GM23248 (cell line): Measurements from ENCODE around the gene OR2T11. TPM values are rescaled to one million over a fixed set of nuclear protein-coding genes. Genes with fewer than 3 reads are reported as not detected.
"Not testable (repeated sequence)": the region's sequence is repeated elsewhere in the genome, so short reads cannot be mapped to it uniquely, and the experiment has no call there.

Experiments used
- DNase-seq: peaks from one replicate; pipeline ENCODE4 v3.0.0-alpha.2; 2015
- H2AFZ ChIP-seq: fragments of 200-600 bp; sonication (generic); 2 replicates; pipeline ENCODE4 v1.6.1; 2016; ENCODE audit warnings: antibody characterized with exemption
- H3F3A ChIP-seq: fragments of 200-600 bp; sonication (generic); 2 replicates; pipeline ENCODE4 v1.6.1; 2016; ENCODE audit warnings: mild to moderate bottlenecking, antibody characterized with exemption, mixed run types; ENCODE audit not compliant: insufficient read depth
- H3K27ac ChIP-seq: fragments of 200-600 bp; sonication (generic); 2 replicates; pipeline ENCODE4 v1.5.1; 2016; ENCODE audit warnings: mild to moderate bottlenecking
- H3K27me3 ChIP-seq: fragments of 200-600 bp; sonication (generic); replicated peaks from 2 replicates; pipeline ENCODE4 v1.6.1; 2016; ENCODE audit warnings: mild to moderate bottlenecking; ENCODE audit not compliant: insufficient read depth
- H3K36me3 ChIP-seq: fragments of 200-600 bp; sonication (generic); 2 replicates; pipeline ENCODE4 v1.6.1; 2016; ENCODE audit warnings: low read depth, mild to moderate bottlenecking
- H3K4me1 ChIP-seq: fragments of 200-600 bp; sonication (generic); 2 replicates; pipeline ENCODE4 v1.6.1; 2016; ENCODE audit warnings: mild to moderate bottlenecking; ENCODE audit not compliant: insufficient read depth
- H3K4me2 ChIP-seq: fragments of 200-600 bp; sonication (generic); one replicate; pipeline ENCODE4 v1.6.1; 2016; ENCODE audit warnings: mild to moderate bottlenecking; ENCODE audit not compliant: unreplicated experiment
- H3K4me3 ChIP-seq: fragments of 200-600 bp; sonication (generic); 2 replicates; pipeline ENCODE4 v1.5.1; 2016; ENCODE audit warnings: mild to moderate bottlenecking
- H3K79me2 ChIP-seq: fragments of 200-600 bp; sonication (generic); 2 replicates; pipeline ENCODE4 v1.6.1; 2016; ENCODE audit warnings: mild to moderate bottlenecking; ENCODE audit not compliant: insufficient read depth
- H3K9ac ChIP-seq: fragments of 200-600 bp; sonication (generic); 2 replicates; pipeline ENCODE4 v1.6.1; 2016; ENCODE audit warnings: mild to moderate bottlenecking
- H3K9me2 ChIP-seq: fragments of 200-600 bp; sonication (generic); 2 replicates; pipeline ENCODE4 v1.6.1; 2016; ENCODE audit warnings: mixed run types, mild to moderate bottlenecking, moderate library complexity; ENCODE audit not compliant: insufficient read depth
- H3K9me3 ChIP-seq: fragments of 200-600 bp; sonication (generic); one replicate; pipeline ENCODE4 v1.6.1; 2017; ENCODE audit warnings: low read depth
- H4K20me1 ChIP-seq: fragments of 200-600 bp; sonication (generic); 2 replicates; pipeline ENCODE4 v1.6.0; 2016; ENCODE audit not compliant: insufficient read depth
- EZH2 ChIP-seq: fragments of 200-600 bp; sonication (generic); IDR thresholded peaks from 2 replicates; pipeline ENCODE4 v1.6.1; 2018; ENCODE audit warnings: antibody characterized with exemption, mild to moderate bottlenecking; ENCODE audit not compliant: insufficient read depth, poor library complexity, severe bottlenecking
- EZH2phosphoT487 ChIP-seq: fragments of 200-600 bp; sonication (generic); IDR thresholded peaks from 2 replicates; pipeline ENCODE4 v1.6.1; 2018; ENCODE audit warnings: antibody characterized with exemption, moderate library complexity, mild to moderate bottlenecking, low read depth; ENCODE audit not compliant: insufficient read depth
- WGBS, 2 experiments: methylation state at CpG; one replicate each; pipeline ENCODE4 v1.1.6; 2015 to 2017; ENCODE audit warnings: low lambda C conversion rate in 2 of 2, low coverage in 1 of 2; ENCODE audit errors: missing lambda C conversion rate in 2 of 2; 5-methylcytosine and 5-hydroxymethylcytosine counted together
- in situ Hi-C: fragments of 300-500 bp; cut with MboI; formaldehyde crosslinking; loops from 2 replicates; pipeline ENCODE4 v1.15.0; 2020
- polyA plus RNA-seq: library from polyadenylated mRNA; unstranded; fragments of >200 nt; fragmentation: Nextera tagmentation; extraction: Ambion mirVana; gene quantifications from 2 replicates; pipeline ENCODE4 v1.2.1, GENCODE V29; 2016
- small RNA-seq: library from RNA; depleted of rRNA; stranded (forward); fragments of <200 nt; gene quantifications from one replicate; pipeline ENCODE3, GENCODE V24; 2014; ENCODE audit warnings: low read depth, low replicate concordance
- total RNA-seq: library from RNA; depleted of rRNA; stranded (reverse); fragments of >200 nt; shearing (Covaris generic); gene quantifications from 2 replicates; pipeline ENCODE4 v1.2.3, GENCODE V29; 2014; rRNA removed

Gene OR2T11
- total and polyA plus RNA-seq, 2 experiments from 2014 or later = not detected

DNA sequence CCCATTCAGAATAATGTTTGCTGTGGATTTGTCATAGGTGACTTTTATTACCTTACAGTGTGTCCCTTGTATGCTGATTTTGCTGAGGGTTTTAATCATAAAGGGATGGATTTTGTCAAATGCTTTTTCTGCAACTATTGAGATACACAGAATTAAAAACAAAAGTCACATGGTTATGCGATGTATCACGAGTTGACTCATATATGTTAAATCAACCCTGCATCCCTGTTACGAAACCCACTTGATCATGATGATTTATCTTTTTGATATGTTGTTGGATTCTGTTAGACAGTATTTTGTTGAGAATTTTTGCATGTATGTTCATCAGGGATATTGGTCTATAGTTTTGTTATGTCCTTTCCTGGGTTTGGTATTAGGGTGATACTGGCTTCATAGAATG is 49.6 kb downstream of the OR2T11 start:
- no peak for DNase-seq
- H3K79me2 ChIP-seq = no peaks in the 10 kb centered on the region
- no peaks in the 10 kb centered on the region for H3F3A ChIP-seq
- no peak overlapping the region for H3K9ac ChIP-seq
- in situ Hi-C loops = no loop called here
- H3K27ac ChIP-seq = no peak overlapping the region
- no peak for TF ChIP-seq EZH2
- no peak for TF ChIP-seq EZH2phosphoT487
- H3K4me3 ChIP-seq = no peak overlapping the region
- no peaks in the 10 kb centered on the region for H3K4me1 ChIP-seq
- H3K36me3 ChIP-seq = no peaks in the 10 kb centered on the region
- WGBS, 2 experiments = 33 to 35% methylated on average over 3 of the region's 3 CpGs
- H3K9me2 ChIP-seq = no peaks in the 10 kb centered on the region
- H3K27me3 ChIP-seq = no peaks in the 10 kb centered on the region
- H2AFZ ChIP-seq = no peak overlapping the region
- no peaks in the 10 kb centered on the region for H3K9me3 ChIP-seq
- no peak overlapping the region for H3K4me2 ChIP-seq
- H4K20me1 ChIP-seq = no peaks in the 10 kb centered on the region

DNA sequence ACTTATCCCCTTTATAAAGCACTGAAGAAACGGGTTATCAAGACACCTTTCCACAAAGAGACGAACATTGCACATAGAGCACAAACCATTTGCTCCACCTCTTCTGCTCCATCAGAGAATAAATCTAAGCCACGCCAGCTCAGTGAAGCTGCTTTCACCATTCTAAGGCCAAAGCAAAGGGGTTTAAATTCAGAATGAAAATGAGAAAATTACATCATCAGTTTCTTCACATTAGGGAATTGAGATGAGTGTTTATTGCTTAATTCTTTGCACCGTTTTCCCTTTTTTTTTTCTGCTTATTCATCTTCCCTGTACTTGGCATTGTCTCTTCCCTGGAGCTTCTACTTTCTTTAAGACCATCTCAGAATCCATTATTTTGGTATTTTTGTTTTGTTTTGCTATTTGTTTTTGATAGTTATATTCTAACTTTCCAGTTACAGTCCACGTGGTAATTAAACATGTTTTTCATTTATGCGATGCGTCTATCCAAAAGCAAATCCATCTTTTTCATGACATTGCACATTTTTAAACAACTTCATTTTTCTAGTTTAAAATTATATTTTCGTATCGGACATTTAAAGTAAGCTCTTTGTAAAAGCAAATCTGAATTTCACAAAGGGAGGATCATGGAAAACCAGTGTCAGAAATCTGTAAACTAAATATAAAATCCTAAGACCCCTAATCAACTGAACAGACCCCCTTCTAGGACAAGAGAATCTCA is 58.5 kb downstream of the OR2T11 start:
- Histone ChIP-seq H3K4me1 (no peaks in the 10 kb centered on the region), H3K27ac (no peak overlapping the region), H3K27me3 (no peaks in the 10 kb centered on the region), H2AFZ (no peak overlapping the region), H3K36me3 (no peaks in the 10 kb centered on the region), H3K79me2 (no peaks in the 10 kb centered on the region), H3F3A (no peaks in the 10 kb centered on the region), H3K9me2 (no peaks in the 10 kb centered on the region), H3K9ac (no peak overlapping the region), H3K4me2 (no peak overlapping the region), H3K9me3 (no peaks in the 10 kb centered on the region), H3K4me3 (no peak overlapping the region), H4K20me1 (no peaks in the 10 kb centered on the region)
- DNase-seq = no peak
- in situ Hi-C loops = no loop called here
- no peak for TF ChIP-seq EZH2phosphoT487
- TF ChIP-seq EZH2 = no peak
- 26 to 35% methylated on average over 9 of the region's 9 CpGs for WGBS, 2 experiments

DNA sequence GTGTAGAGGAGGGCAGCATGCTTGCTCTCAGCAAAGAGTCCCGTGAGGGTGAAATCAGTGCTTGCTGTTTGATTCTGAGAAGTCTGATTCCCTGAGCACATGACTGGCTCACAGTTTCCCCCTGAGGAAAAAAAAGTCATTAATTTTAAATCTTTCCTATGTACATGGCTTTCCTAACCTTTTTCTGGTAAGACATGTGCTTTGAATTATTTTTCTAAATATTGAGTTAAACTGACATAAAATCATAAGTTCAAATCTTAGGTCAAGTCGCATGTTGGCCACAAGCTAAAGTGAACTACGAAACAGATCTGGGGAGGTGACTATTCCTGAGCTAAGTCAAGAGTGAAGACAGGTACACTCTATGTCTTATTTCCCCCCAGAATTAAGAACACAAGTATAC is 60.2 kb downstream of the OR2T11 start, which contains the start of gene OR2T34:
OR2T34 (minus strand) TSS at position 101 of the 400 bp plus-strand sequence; CDS start at position 101, 0 bp downstream.
- WGBS, 2 experiments = 26% methylated on average over 3 of the region's 3 CpGs

DNA sequence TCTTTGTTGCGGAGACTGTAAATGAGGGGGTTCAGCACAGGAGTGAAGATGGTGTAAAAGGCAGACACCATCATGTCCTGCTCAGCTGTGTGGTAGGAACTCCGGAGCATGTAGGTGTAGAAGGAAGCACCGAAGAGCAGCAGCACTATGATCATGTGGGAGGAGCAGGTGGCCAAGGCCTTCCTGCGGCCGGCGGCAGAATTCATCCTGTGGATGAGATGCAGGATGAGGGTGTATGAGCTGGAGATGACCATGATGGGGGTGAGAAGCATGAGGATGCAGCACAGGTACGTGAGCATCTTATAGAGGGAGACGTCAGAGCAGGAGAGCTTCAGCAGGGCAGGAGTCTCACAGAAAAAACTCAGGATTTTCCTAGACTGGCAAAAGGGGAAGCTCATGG is 61.0 kb downstream of the OR2T11 start:
- H3K79me2 ChIP-seq, H3K27ac ChIP-seq, H2AFZ ChIP-seq, H3F3A ChIP-seq, H3K4me2 ChIP-seq, in situ Hi-C loops, H4K20me1 ChIP-seq, H3K9ac ChIP-seq, H3K9me2 ChIP-seq, DNase-seq, H3K4me1 ChIP-seq, H3K27me3 ChIP-seq, H3K9me3 ChIP-seq, H3K4me3 ChIP-seq, H3K36me3 ChIP-seq: not testable (repeated sequence)
- WGBS, 2 experiments = 42 to 60% methylated on average over 5 of the region's 8 CpGs

More for the DNA sequence above, 60.2 kb downstream of the OR2T11 start, which contains the start of gene OR2T34:
- in situ Hi-C loops, H3K27ac ChIP-seq, H3K9me3 ChIP-seq, H3K4me2 ChIP-seq, H3K79me2 ChIP-seq, H3K27me3 ChIP-seq, H3K36me3 ChIP-seq, DNase-seq, H2AFZ ChIP-seq, H3K9me2 ChIP-seq, H3F3A ChIP-seq, H3K4me3 ChIP-seq, H4K20me1 ChIP-seq, H3K4me1 ChIP-seq, H3K9ac ChIP-seq: not testable (repeated sequence)

Small RNAs within 50 kb of the gene (small RNA-seq; reads per million reads assigned to genes)
- gene RF00019 = not detected

Other genes with a start within 250 kb of the OR2T11 start
- gene OR2T1, start 232.0 kb downstream of the OR2T11 start, total RNA-seq = not detected in 2 replicates
- gene OR2T1, start 232.0 kb downstream of the OR2T11 start, polyA plus RNA-seq = not detected in 2 replicates
- gene OR2T2, start 189.5 kb downstream of the OR2T11 start, total RNA-seq = not detected in 2 replicates
- not detected in 2 replicates for gene OR2T2, start 189.5 kb downstream of the OR2T11 start, polyA plus RNA-seq
- gene OR2T3, start 161.7 kb downstream of the OR2T11 start, total RNA-seq = not detected in 2 replicates
- not detected in 2 replicates for gene OR2T3, start 161.7 kb downstream of the OR2T11 start, polyA plus RNA-seq
- not detected in 2 replicates for gene OR2T5, start 146.5 kb downstream of the OR2T11 start, total RNA-seq
- not detected in 2 replicates for gene OR2T5, start 146.5 kb downstream of the OR2T11 start, polyA plus RNA-seq
- gene OR2G6, start 127.0 kb downstream of the OR2T11 start, total RNA-seq = not detected in 2 replicates
- gene OR2G6, start 127.0 kb downstream of the OR2T11 start, polyA plus RNA-seq = not detected in 2 replicates
- gene OR2T29, start 72.3 kb downstream of the OR2T11 start, total RNA-seq = not detected in 2 replicates
- not detected in 2 replicates for gene OR2T29, start 72.3 kb downstream of the OR2T11 start, polyA plus RNA-seq
- gene OR2T34, start 60.3 kb downstream of the OR2T11 start, total RNA-seq = not detected in 2 replicates
- not detected in 2 replicates for gene OR2T34, start 60.3 kb downstream of the OR2T11 start, polyA plus RNA-seq
- gene OR2T10, start 37.4 kb downstream of the OR2T11 start, total RNA-seq = not detected in 2 replicates
- not detected in 2 replicates for gene OR2T10, start 37.4 kb downstream of the OR2T11 start, polyA plus RNA-seq
- not detected in 2 replicates for gene OR2T35, start 10.2 kb upstream of the OR2T11 start, total RNA-seq
- gene OR2T35, start 10.2 kb upstream of the OR2T11 start, polyA plus RNA-seq = not detected in 2 replicates
- gene OR2T27, start 20.4 kb upstream of the OR2T11 start, total RNA-seq = not detected in 2 replicates
- gene OR2T27, start 20.4 kb upstream of the OR2T11 start, polyA plus RNA-seq = not detected in 2 replicates
- gene OR14I1, start 67.7 kb upstream of the OR2T11 start, total RNA-seq = not detected in 2 replicates
- not detected in 2 replicates for gene OR14I1, start 67.7 kb upstream of the OR2T11 start, polyA plus RNA-seq
- not detected in 2 replicates for gene LYPD8, start 120.7 kb upstream of the OR2T11 start, total RNA-seq
- gene LYPD8, start 120.7 kb upstream of the OR2T11 start, polyA plus RNA-seq = not detected in 2 replicates
- gene SH3BP5L, start 190.8 kb upstream of the OR2T11 start, total RNA-seq = 46.4 and 64.4 TPM in 2 replicates
- gene SH3BP5L, start 190.8 kb upstream of the OR2T11 start, polyA plus RNA-seq = 5.3 and 5.9 TPM in 2 replicates
- 13.5 and 13.8 TPM in 2 replicates for gene ZNF672, start 203.1 kb upstream of the OR2T11 start, total RNA-seq
- 10.5 and 11.6 TPM in 2 replicates for gene ZNF672, start 203.1 kb upstream of the OR2T11 start, polyA plus RNA-seq
- 17.0 and 21.5 TPM in 2 replicates for gene ZNF692, start 224.0 kb upstream of the OR2T11 start, total RNA-seq
- gene ZNF692, start 224.0 kb upstream of the OR2T11 start, polyA plus RNA-seq = 16.2 and 16.7 TPM in 2 replicates